K562 treated with DMSO at 1 percent for 48 hours (cell line): ENCODE measurements around the gene PSMD2. TPM values are rescaled to one million over a fixed set of nuclear protein-coding genes. Genes with fewer than 3 reads are reported as not detected.

ENCODE experiments used
- total RNA-seq: library from RNA; unstranded; fragments of 300-600 nt; gene quantifications from 2 replicates; pipeline ENCODE4 v1.2.3, GENCODE V29; 2022; ENCODE audit warnings: low replicate concordance; ENCODE audit errors: extremely low read depth

The PSMD2 gene
- total RNA-seq: 440 TPM in 1 of 2 replicates, not detected in the other

DNA sequence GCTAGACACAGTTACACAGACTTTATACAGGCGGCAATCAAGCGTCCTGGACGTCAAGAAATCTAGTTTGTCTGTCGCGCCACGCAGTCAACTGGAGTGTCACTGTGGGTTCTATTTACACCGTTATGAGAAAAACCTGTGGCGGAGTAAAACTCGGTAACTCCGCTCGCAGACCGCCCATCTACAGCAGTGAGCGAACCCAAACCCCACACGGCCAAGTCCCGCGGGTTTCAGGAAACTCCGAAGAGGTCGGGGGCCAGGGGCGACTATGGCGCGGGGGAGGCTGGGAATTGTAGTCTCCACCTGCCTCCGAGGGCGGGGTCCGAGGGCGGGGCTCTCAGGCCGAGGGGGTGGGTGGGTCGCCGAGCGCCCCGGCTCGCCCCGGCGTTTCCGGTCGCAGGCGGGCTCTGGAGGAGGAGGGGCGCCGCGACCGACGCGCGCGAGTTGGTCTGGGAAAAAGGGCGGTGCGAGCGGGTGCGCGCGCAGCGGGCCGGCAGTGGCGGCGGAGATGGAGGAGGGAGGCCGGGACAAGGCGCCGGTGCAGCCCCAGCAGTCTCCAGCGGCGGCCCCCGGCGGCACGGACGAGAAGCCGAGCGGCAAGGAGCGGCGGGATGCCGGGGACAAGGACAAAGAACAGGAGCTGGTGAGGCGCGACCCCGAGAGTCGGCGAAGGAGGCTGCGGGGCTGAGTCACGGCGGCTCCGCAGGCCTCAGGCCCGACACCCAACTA, at the start of gene PSMD2:
PSMD2 (plus strand) TSS at position 483 of the 729 bp plus-strand sequence; CDS start at position 509, 26 bp downstream.

DNA sequence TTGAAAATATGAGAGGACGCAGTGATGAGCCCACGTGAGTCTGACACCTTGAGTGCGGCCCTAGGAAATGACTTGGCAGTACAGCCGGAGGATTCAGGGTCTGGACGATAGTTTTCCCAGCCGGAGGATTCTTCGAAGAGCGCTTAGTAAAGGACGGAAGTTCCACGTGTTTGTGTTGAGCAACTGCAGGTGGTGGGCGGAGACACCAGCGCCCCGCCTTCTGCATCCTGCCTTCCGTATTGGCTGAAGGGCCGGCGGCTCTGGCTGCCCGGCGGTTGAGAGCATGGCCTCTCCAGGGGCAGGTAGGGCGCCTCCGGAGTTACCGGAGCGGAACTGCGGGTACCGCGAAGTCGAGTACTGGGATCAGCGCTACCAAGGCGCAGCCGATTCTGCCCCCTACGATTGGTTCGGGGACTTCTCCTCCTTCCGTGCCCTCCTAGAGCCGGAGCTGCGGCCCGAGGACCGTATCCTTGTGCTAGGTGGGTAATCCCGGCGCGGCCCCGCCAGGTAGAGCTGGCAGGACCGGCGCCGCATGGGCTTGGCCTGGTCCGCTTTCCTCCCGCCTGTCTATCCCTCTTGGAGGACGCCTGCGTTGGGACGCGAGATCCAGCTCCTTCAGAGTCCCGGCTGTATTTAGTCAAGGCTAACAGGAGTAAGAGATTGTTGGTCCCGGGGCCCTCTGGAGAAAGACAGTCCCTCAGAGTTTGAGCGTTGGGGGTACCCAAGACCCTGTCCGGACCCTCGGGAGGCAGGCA, 49.5 kb upstream of the PSMD2 start, which contains the start of gene EEF1AKMT4:
EEF1AKMT4 (plus strand) TSS at position 261 of the 755 bp plus-strand sequence; CDS start at position 284, 23 bp downstream.

DNA sequence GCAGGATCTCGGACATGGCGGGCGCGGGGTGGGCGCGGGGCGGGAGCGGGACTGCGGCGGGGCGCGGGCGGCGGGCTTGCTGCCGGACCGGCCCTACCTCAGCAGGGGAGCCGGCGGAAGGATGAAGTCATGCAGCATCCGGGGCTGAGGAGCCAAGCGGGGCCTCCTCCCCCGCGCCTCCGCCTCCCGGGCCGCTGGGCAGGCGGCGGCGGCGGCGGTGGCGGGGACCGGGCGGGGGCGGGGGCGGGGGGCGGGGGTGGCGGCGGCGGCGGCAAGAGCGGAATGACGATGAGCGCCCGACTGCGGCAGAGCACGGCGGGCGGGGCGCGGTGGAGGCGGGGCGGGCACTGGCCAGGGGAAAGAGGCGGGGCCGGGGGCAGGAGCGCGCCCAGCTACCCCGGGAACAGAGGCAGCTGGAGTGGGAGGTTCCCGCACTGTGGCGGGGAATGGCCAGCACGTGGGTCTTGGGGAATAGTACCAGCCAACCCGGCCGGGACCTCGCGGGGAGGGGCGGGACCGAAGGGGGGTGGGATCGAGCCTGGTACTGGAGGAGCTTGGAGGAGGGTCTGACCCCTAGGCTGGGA, 37.7 kb upstream of the PSMD2 start, which contains the start of gene CAMK2N2:
CAMK2N2 (minus strand) TSS at position 284 of the 584 bp plus-strand sequence; CDS start at position 16, 268 bp downstream.

DNA sequence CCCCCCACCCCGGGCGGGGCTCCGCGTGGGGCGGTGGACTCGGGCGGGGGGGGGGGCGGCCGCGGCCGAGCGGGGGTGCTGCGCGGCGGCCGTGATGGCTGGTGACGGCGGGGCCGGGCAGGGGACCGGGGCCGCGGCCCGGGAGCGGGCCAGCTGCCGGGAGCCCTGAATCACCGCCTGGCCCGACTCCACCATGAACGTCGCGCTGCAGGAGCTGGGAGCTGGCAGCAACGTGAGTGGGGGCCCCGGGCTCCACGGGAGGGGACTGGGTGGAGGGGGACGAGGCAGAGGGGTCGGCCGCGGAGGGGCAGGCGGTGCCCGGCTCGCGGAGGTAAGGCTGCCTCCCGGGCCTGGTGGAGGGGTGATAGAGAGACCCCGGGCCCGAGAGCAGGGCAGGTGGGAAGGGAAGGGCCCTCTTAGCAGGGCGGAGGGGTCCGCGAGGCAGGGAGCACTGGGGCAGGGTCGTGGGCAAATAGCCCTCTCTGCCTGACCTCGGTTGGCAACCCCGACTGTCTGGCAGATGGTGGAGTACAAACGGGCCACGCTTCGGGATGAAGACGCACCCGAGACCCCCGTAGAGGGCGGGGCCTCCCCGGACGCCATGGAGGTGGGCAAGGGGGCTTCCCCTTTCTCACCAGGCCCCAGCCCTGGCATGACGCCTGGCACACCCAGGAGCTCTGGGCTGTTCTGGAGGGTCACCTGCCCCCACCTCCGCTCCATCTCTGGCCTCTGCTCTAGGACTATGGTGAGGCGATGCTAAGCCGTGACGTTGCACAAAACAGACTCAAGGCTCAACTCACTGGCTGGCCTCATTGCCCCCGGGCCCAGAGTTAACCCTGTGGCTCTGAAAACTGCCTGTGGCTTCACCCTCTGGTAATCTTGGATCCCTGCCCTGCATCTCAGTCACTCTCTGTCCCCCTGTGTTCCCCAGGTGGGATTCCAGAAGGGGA, 22.8 kb upstream of the PSMD2 start, which contains the start of gene ECE2:
ECE2 (plus strand) TSS at position 62 of the 950 bp plus-strand sequence; CDS start at position 194, 132 bp downstream.

DNA sequence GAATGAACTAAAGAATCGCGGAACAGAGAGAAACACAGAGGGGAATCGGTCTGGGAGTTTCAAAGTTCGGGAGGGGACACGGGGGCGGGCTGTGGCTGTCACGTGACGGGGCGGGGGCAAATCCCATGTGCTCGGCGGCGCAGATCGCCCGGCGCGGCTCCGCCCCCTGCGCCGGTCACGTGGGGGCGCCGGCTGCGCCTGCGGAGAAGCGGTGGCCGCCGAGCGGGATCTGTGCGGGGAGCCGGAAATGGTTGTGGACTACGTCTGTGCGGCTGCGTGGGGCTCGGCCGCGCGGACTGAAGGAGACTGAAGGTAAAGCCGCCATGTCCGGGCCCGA, 15.3 kb downstream of the PSMD2 start, which contains the start of gene EIF4G1:
EIF4G1 (plus strand) TSS at position 244 of the 337 bp plus-strand sequence. CDS start 1,191 bp downstream, outside the sequence.

DNA sequence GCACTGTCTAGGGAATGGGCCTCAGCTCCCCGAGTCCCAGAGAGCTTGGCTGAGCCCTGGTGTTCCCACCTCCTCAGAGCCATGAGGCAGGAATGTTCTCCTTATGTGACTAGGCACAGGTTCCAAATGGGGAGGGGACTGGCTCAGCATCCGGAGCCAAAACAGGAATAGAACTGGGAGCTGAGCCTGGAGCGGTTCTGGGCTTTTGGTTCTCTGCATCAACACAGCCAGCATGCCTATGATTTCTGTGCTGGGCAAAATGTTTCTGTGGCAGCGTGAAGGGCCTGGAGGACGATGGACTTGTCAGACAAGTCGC, 38.3 kb downstream of the PSMD2 start, which contains the start of gene FAM131A:
FAM131A (plus strand) TSS at position 202 of the 316 bp plus-strand sequence; CDS start at position 233, 31 bp downstream.

Other genes starting within 250 kb of the PSMD2 start
- not detected in 2 replicates for gene HTR3C, start 246.2 kb upstream of the PSMD2 start, total RNA-seq
- not detected in 2 replicates for gene HTR3E, start 202.2 kb upstream of the PSMD2 start, total RNA-seq
- gene EIF2B5, start 163.9 kb upstream of the PSMD2 start, total RNA-seq: not detected in 2 replicates
- gene DVL3, start 143.9 kb upstream of the PSMD2 start, total RNA-seq: not detected in 2 replicates
- 892 TPM in 1 of 2 replicates, not detected in the other for gene AP2M1, start 124.4 kb upstream of the PSMD2 start, total RNA-seq
- gene ABCF3, start 113.0 kb upstream of the PSMD2 start, total RNA-seq: not detected in 2 replicates
- not detected in 2 replicates for gene VWA5B2, start 69.7 kb upstream of the PSMD2 start, total RNA-seq
- gene ALG3, start 50.3 kb upstream of the PSMD2 start, total RNA-seq: not detected in 2 replicates
- not detected in 2 replicates for gene EEF1AKMT4, start 49.6 kb upstream of the PSMD2 start, total RNA-seq
- gene CAMK2N2, start 37.7 kb upstream of the PSMD2 start, total RNA-seq: not detected in 2 replicates
- not detected in 2 replicates for gene ECE2, start 23.2 kb upstream of the PSMD2 start, total RNA-seq
- 513 TPM in 1 of 2 replicates, not detected in the other for gene EIF4G1, start 15.4 kb downstream of the PSMD2 start, total RNA-seq
- gene FAM131A, start 38.4 kb downstream of the PSMD2 start, total RNA-seq: not detected in 2 replicates
- not detected in 2 replicates for gene CLCN2, start 62.4 kb downstream of the PSMD2 start, total RNA-seq
- gene POLR2H, start 62.5 kb downstream of the PSMD2 start, total RNA-seq: not detected in 2 replicates
- not detected in 2 replicates for gene THPO, start 79.0 kb downstream of the PSMD2 start, total RNA-seq
- gene CHRD, start 80.8 kb downstream of the PSMD2 start, total RNA-seq: not detected in 2 replicates